Fibroblast of lung (primary cell): Measurements from ENCODE around the gene TRMT2A.

Source experiments
- EZH2 ChIP-seq: IDR thresholded peaks from 2 replicates; pipeline ENCODE4 v1.5.1; 2012; ENCODE audit warnings: low read length, control low read depth, mild to moderate bottlenecking; ENCODE audit errors: missing control alignments
- TF ChIP-seq, protein P1 (sequence below), 2 donors: IDR thresholded peaks in 1 of 2; conservative IDR thresholded peaks in 1 of 2; 1 replicate in 1 of 2; 2 replicates in 1 of 2; pipeline ENCODE4 v1.5.1; 2011 to 2012; ENCODE audit warnings: low read length in 2 of 2, control low read depth in 1 of 2, inconsistent platforms in 1 of 2, low read depth in 1 of 2, mild to moderate bottlenecking in 1 of 2

DNA sequence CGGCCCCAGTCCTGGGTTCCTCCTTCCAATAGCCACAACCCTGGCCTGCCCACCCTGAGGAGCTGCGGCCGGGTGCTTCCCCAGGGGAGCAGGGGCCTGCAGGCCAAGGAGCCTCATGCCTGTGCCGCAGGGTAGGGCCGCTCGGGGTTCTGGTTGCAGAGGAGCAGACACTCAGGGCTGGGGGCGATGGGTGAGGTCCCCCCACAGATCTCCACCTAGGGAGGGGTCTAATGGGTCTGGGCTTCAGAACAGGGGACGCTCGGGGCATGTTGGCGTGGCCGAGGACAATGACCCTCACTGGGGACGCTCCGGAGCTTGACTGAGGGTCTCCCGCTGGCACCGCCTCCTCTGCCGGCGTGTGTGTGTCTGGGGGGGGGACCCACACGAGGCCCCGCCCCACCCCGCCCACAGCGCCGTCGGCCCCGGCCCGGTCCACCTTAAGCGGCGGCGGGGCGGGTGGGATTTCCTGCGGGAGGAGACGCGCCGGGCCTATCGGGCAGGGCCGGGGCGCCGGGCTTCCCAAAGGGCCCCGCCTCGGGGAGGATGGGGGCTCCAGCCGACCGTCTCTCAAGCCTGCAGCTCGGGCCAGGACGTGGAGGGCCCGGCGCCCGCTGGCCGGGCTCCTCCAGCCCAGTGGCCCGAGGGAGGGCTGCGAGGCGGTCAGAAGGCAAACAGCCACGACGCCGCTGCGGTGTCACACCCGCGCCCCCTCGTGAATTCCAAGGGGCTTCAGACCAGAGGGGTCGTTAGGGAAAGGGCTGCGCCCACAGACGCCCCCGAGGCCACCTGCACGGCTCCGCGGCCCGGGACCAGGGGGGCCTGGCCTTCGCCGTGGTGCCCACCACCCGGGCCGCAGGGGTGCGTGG is 13.9 kb upstream of the TRMT2A start:
- TF ChIP-seq, protein P1, sequence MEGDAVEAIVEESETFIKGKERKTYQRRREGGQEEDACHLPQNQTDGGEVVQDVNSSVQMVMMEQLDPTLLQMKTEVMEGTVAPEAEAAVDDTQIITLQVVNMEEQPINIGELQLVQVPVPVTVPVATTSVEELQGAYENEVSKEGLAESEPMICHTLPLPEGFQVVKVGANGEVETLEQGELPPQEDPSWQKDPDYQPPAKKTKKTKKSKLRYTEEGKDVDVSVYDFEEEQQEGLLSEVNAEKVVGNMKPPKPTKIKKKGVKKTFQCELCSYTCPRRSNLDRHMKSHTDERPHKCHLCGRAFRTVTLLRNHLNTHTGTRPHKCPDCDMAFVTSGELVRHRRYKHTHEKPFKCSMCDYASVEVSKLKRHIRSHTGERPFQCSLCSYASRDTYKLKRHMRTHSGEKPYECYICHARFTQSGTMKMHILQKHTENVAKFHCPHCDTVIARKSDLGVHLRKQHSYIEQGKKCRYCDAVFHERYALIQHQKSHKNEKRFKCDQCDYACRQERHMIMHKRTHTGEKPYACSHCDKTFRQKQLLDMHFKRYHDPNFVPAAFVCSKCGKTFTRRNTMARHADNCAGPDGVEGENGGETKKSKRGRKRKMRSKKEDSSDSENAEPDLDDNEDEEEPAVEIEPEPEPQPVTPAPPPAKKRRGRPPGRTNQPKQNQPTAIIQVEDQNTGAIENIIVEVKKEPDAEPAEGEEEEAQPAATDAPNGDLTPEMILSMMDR (conservative IDR thresholded peaks at IDR 0.05 in 1 of 2, IDR thresholded peaks at IDR 0.05 in 1 of 2; ENCODE audit: low read depth in 1 of 2, low read length in 2 of 2): no peak
- no peak for TF ChIP-seq EZH2
